Suprapubic skin (tissue), 3 donors: ENCODE results near the gene TRA2B.

Experiments
- POLR2A ChIP-seq, 2 donors: fragments of 450-650 bp; IDR thresholded peaks; one replicate each; pipeline ENCODE4 v1.6.1; 2017; ENCODE audit warnings: antibody characterized with exemption in 2 of 2, mild to moderate bottlenecking in 2 of 2, moderate library complexity in 2 of 2
- TF ChIP-seq, protein P1 (sequence below), 2 donors: fragments of 200-600 bp in 1 of 2; fragments of 450-650 bp in 1 of 2; sonication (generic) in 1 of 2; IDR thresholded peaks; one replicate each; pipeline ENCODE4 v1.5.1; 2016 to 2019; ENCODE audit warnings: antibody characterized with exemption in 2 of 2, mild to moderate bottlenecking in 1 of 2, moderate library complexity in 1 of 2

DNA sequence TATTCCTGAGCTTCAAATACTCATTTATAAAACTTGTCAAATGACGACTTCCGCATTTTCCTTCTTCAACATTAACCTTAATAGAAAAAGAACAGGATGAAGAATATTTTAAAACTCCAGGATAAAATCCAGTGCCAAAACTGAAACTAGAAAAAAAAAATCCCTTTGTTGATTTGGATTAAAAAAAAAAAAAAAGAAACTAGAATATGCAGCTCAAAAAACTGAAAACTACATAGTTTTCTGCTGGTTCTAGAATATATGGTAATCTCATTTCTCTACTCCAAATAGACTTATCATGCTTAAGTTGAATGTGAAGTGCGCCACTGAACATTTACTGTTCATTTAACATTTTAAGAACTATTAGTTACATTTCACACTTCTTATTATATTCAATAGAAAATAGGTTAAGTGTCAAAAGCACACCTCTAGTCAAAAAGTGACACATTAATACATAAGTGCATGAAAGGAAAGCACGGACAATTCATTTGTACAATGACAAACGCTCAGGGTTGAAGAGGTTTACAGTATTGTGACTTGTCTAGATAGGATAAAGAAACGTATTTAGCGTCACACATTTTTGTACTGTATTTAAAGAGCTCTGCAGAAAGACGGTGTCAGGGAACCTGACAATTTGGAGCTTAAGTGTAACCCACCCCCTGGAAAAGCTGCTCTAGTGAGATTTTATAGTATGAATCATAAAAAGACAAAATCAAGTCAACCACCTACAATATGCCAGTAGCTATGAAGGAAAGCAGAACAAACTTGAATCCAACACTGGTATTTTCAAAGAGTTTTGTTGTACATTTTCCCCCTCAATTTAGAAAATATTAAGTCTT, 5.8 kb downstream of the TRA2B start:
- TF ChIP-seq POLR2A (IDR thresholded peaks at IDR 0.05), result no peak
- TF ChIP-seq, protein P1, sequence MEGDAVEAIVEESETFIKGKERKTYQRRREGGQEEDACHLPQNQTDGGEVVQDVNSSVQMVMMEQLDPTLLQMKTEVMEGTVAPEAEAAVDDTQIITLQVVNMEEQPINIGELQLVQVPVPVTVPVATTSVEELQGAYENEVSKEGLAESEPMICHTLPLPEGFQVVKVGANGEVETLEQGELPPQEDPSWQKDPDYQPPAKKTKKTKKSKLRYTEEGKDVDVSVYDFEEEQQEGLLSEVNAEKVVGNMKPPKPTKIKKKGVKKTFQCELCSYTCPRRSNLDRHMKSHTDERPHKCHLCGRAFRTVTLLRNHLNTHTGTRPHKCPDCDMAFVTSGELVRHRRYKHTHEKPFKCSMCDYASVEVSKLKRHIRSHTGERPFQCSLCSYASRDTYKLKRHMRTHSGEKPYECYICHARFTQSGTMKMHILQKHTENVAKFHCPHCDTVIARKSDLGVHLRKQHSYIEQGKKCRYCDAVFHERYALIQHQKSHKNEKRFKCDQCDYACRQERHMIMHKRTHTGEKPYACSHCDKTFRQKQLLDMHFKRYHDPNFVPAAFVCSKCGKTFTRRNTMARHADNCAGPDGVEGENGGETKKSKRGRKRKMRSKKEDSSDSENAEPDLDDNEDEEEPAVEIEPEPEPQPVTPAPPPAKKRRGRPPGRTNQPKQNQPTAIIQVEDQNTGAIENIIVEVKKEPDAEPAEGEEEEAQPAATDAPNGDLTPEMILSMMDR (IDR thresholded peaks at IDR 0.05), result no peak
